HuH-7 (cell line): ENCODE results near the gene OR1K1.
"Not testable (repeated sequence)": the region's sequence is repeated elsewhere in the genome, so short reads cannot be mapped to it uniquely, and the experiment has no call there.

Source experiments
- DNase-seq: peaks from one replicate; pipeline ENCODE4 v3.0.0; 2011; ENCODE audit warnings: low spot score

Gene OR1K1

GRCh38 chr9:122812736-122813135 is 12.8 kb downstream of the OR1K1 start:
- DNase-seq = no peak

GRCh38 chr9:122814545-122814944 is 14.6 kb downstream of the OR1K1 start:
- no peak for DNase-seq

DNA sequence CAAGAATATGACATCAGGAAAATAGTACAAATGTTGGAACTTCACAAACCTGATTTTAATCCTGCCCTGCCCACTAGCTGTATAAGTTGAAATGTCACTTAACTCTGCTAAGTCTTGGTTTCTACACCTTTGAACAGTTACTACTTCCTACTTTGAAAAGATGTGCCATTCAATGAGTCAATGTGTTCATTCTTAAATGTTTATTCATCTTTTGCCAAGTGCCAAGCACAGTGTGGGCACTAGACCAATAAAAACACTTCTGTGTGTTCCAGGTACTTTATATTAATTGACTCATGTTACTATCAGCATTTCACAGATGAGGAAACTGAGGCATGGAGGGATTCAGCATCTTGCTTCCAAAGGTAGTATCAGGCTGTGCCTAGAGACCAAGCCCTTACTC is 15.6 kb downstream of the OR1K1 start:
- DNase-seq = no peak

- no peak for DNase-seq
These were observed 16.4 kb downstream of the OR1K1 start for GRCh38 chr9:122816163-122816867.

DNA sequence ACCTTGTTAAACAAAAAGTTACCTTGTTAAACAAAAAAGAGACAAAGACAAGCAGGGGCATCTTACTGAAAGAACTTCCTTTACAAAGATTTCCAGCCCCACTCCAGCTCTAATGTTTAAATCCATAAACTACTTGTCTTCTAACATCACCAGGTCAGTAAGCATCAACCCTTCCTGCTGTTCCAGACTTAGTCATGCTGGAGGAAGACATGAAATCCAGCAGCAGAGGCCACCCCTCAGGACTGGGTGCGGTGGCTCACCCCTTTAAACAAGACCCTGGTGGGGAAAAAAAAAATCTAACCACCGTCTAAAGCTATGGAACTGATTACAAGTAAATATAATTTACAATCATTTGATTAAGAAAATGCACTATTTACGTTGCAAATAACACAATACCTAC is 19.4 kb downstream of the OR1K1 start:
- no peak for DNase-seq

DNA sequence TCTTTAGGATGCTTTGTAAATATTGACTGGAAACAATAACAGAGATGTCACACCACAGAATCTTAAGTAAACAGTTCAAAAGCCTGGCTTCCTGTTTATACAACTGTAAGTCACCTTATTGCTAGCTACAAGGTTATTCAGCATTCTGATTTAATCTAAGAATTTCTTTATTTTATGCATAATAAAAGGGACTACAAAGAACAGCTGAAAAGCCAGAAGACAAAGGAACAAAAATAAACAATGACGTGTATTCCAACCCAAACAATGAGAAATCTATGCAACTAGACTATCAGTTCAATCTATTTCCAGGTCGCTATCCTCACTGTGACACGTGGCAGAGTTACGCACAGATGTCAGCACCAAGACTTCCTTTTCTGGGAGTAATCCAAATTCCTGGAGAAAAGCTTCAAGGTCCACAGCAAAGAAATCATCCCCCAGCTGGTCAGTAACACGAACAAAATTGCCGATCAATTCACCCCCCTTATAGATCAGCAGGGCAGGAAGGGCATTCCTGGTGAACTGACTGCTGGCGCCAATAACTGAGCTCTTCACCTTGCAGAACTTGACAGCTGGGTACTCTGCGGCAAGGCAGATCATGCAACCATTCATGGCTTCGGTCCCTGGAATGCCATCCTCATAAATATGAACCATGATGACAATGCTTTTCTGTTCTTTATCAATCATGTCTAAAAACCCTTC is 20.0 kb downstream of the OR1K1 start:
- DNase-seq = no peak

DNA sequence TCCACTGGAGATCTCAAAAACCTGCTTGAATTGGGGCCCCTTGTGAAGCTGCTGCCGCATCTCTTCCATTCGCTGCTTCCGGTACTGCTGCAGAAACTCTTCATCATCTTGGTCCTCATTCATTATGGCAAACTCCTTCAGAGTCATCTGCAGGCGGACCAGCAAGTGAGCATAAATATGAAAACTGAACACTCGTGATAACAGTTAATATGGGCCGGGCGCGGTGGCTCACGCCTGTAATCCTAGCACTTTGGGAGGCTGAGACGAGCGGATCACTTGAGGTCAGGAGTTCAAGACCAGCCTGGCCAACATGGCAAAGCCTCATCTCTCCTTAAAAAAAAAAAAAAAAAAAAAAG is 20.5 kb downstream of the OR1K1 start:
- DNase-seq = no peak

- DNase-seq = no peak
These were observed 21.5 kb downstream of the OR1K1 start for GRCh38 chr9:122821278-122821943.

- no peak for DNase-seq
These were observed 22.1 kb downstream of the OR1K1 start for GRCh38 chr9:122822056-122822455.

- DNase-seq = no peak
These were observed 23.0 kb downstream of the OR1K1 start for GRCh38 chr9:122822938-122823337.

GRCh38 chr9:122827761-122828093 is 27.8 kb downstream of the OR1K1 start:
- DNase-seq = no peak

DNA sequence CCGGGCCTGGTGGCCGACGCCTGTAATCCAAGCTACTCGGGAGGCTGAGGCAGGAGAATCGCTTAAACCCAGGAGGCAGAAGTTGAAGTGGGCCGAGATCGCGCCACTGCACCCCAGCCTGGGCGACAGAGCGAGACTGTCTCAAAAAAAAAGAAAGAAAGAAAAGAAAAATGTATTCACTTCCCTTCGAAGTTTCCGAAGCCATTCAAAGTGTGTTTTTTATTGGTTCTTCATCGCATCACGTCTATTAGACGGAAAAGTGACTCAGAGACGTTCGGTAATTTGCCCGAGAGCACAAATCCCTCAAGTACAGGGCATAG is 29.0 kb downstream of the OR1K1 start:
- DNase-seq = not testable (repeated sequence)

GRCh38 chr9:122832194-122832593 is 32.3 kb downstream of the OR1K1 start:
- no peak for DNase-seq

GRCh38 chr9:122835313-122835731 is 35.4 kb downstream of the OR1K1 start:
- DNase-seq = no peak

DNA sequence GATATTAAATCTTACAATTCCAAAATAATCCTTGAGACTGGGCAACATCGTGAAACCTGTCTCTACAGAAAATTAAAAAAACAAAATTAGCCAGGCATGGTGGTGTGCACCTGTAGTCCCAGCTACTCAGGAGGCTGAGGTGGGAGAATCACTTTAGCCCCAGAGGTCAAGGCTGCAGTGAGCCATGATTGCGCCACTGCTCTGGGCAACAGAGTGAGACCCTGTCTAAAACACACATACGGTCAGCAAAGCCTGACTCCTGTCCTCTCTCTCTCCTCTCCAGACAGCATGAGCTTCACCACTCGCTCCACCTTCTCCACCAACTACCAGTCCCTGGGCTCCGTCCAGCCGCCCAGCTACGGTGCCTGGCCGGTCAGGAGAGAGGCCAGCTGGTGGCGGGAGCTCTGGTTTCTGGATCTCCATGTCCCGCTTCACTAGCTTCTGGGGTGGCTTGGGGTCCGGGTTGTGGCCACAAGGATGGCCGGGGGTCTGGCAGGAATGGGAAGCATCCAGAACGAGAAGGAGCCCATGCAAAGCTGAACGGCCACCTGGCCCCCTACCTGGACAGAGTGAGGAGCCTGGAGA is 37.4 kb downstream of the OR1K1 start:
- DNase-seq = no peak

- not testable (repeated sequence) for DNase-seq
These were observed 38.5 kb downstream of the OR1K1 start for GRCh38 chr9:122838441-122838840.

- DNase-seq = no peak
These were observed 41.6 kb downstream of the OR1K1 start for GRCh38 chr9:122841501-122841900.

DNA sequence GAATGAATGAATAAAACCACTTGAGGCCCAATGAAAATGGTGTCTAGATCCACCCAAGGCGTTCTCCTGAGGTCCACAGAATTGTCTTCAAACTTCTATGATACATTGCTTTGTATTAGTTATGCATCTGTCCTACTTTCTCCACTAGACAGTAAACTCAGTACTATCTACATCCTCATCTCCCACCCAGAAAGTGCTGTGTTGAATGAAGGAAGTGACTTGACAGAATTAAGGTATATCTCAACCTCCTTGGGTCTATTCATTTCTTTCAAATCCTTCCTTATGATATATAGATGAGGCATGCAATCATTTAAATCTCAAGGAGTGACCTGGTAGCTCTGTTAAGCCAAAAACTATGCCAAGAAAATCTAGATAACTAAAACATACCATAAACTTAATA is 44.2 kb downstream of the OR1K1 start:
- DNase-seq = no peak

- no peak for DNase-seq
These were observed 45.2 kb downstream of the OR1K1 start for GRCh38 chr9:122845116-122845515.

DNA sequence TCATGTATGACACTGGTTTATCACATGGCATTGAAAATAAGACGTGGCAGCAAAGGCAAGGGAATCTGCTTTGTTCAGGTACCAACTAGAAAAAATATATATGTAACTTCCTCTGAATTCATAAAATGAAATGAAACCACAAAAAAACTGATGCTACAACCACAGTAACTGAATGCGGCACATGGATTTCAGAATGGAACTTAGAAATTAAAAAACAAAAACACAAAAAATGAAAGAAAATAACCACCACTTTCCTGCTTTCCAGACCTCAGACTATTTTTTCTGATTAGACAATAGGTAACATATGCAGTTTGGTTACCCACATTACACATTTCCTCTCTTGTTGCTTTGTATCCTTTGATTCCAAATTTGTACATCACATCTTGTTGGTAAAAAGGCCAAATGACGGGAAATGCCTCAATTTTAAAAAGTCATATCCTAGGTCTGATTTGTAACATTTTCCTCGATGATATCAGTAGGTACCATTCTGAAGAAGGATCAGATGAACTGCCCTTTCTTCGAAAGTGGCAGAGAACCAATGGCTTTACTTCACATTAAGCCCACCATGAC is 46.5 kb downstream of the OR1K1 start:
- no peak for DNase-seq

DNA sequence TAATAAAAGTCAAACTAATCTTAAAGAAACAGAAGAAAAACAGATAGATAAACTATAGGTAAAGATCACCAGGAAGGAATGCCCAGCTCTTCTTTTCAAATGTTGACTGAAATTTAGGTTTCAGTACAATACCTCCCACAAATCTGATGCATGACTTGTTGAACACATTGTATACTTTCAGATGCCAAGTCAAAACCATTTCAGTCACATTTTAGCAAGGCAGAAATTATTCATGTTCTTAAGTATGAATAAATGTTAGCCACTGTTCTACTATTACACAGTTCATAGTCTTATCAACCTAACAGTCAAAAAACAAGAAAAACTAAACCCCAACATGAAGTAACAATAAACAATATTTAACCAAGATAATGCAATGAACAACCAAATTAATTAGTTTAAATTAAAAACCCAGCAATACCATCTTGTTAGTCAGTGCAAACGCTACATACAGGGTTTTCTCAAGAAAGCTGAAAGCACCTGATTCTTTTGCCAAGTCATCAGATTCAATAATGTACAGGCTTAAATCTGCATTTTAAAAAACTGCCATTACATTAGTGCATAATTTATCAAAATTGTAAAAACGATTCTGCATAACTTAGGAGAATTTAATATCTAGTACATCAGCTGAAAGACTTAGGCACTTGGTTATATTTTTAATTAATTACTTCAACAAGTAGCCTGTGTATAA is 48.5 kb downstream of the OR1K1 start:
- DNase-seq = no peak
